Endodermal cell (in vitro differentiated cells): Measurements from ENCODE around the gene KCNC4. TPM values are rescaled to one million over a fixed set of nuclear protein-coding genes. Genes with fewer than 3 reads are reported as not detected.

Experiments
- DNase-seq: peaks from one replicate; pipeline ENCODE4 v3.0.0-alpha.2; 2017
- H3K27ac ChIP-seq: 2 replicates; pipeline ENCODE4 v1.5.1; 2013; ENCODE audit warnings: mild to moderate bottlenecking, low read depth, low read length, moderate library complexity
- H3K27me3 ChIP-seq: 2 replicates; pipeline ENCODE4 v1.6.1; 2013; ENCODE audit warnings: mild to moderate bottlenecking, low read length, moderate library complexity; ENCODE audit not compliant: insufficient read depth, control insufficient read depth, poor library complexity, severe bottlenecking
- H3K36me3 ChIP-seq: 2 replicates; pipeline ENCODE4 v1.7.0; 2013; ENCODE audit warnings: mild to moderate bottlenecking, low read length, moderate library complexity; ENCODE audit not compliant: control insufficient read depth, insufficient read depth
- H3K4me1 ChIP-seq: one replicate; pipeline ENCODE4 v1.7.0; 2013; ENCODE audit warnings: low read length; ENCODE audit not compliant: control insufficient read depth, insufficient read depth
- H3K4me3 ChIP-seq: 2 replicates; pipeline ENCODE4 v1.5.1; 2013; ENCODE audit warnings: mild to moderate bottlenecking, low read length, moderate library complexity
- H3K9ac ChIP-seq: 2 replicates; pipeline ENCODE4 v1.6.1; 2013; ENCODE audit warnings: mild to moderate bottlenecking, low read length, moderate library complexity; ENCODE audit not compliant: poor library complexity, severe bottlenecking; ENCODE audit errors: extremely low read depth
- H3K9me3 ChIP-seq: 2 replicates; pipeline ENCODE4 v1.6.1; 2013; ENCODE audit warnings: mild to moderate bottlenecking, low read length, moderate library complexity; ENCODE audit not compliant: control insufficient read depth
- H3K27ac Mint-ChIP-seq: 2 replicates; pipeline ENCODE4 v1.8.0; 2020; ENCODE audit warnings: mixed read lengths
- H3K27me3 Mint-ChIP-seq: 2 replicates; pipeline ENCODE4 v1.8.0; 2021; ENCODE audit warnings: mild to moderate bottlenecking, mixed read lengths; ENCODE audit not compliant: insufficient read depth
- H3K36me3 Mint-ChIP-seq: 2 replicates; pipeline ENCODE4 v1.8.0; 2020; ENCODE audit warnings: low read depth, mixed read lengths
- H3K4me1 Mint-ChIP-seq: 2 replicates; pipeline ENCODE4 v1.8.0; 2020; ENCODE audit warnings: mixed read lengths
- H3K4me3 Mint-ChIP-seq: 2 replicates; pipeline ENCODE4 v1.8.0; 2020; ENCODE audit warnings: mild to moderate bottlenecking, moderate library complexity, mixed read lengths
- H3K9me3 Mint-ChIP-seq: 2 replicates; pipeline ENCODE4 v1.8.0; 2020; ENCODE audit warnings: mild to moderate bottlenecking, mixed read lengths
- CTCF ChIP-seq: fragments of 200-600 bp; sonication (generic); conservative IDR thresholded peaks from 2 replicates; pipeline ENCODE4 v1.5.0; 2021; ENCODE audit warnings: antibody characterized with exemption, mild to moderate bottlenecking
- WGBS, 2 experiments: methylation state at CpG; one replicate each; pipeline versions ENCODE4 v1.1.5 to v1.1.7; 2013; ENCODE audit warnings: missing lambda C conversion rate in 2 of 2, mixed read lengths in 1 of 2; ENCODE audit not compliant: insufficient coverage in 1 of 2, insufficient read length in 1 of 2; 5-methylcytosine and 5-hydroxymethylcytosine counted together
- long read RNA-seq, 4 experiments: library from polyadenylated mRNA in 2 of 4; library from RNA in 1 of 4; library from capped mRNA in 1 of 4; stranded (forward) in 3 of 4; unstranded in 1 of 4; transcript quantifications; one replicate each; pipeline ENCODE4 v2.0.0, GENCODE V29; 2020 to 2021; ENCODE audit warnings: inconsistent platforms in 1 of 4
- polyA plus RNA-seq, 2 experiments: library from polyadenylated mRNA; stranded (reverse); fragments of 50-300 nt; gene quantifications; one replicate each; pipeline ENCODE4 v1.2.3, GENCODE V29; 2013
- total RNA-seq, 2 donors: library from RNA; stranded (reverse); fragmentation: NEBNext Ultra II Directional in 1 of 2; extraction: Animal tissue kit (Norgen Biotek cat#: 25700) in 1 of 2; gene quantifications; 2 replicates in 1 of 2; 3 replicates in 1 of 2; pipeline ENCODE4 v1.2.1, GENCODE V29; 2021

The KCNC4 gene
- total RNA-seq = 10 to 100 TPM in 1 of 2 donors, 1 to 10 TPM in 1; 7.6 to 10.2 TPM
- polyA plus RNA-seq (2013, experiment 1 of 2) = 5.3 TPM
- 4.8 TPM for polyA plus RNA-seq (2013, experiment 2 of 2)
- long read RNA-seq, experiment 1 = 0 reads
- long read RNA-seq, experiment 2, full-length matches to known transcripts = 7 of 14 reads
- long read RNA-seq, experiment 2, partial matches to known transcripts = 4 of 14 reads
- long read RNA-seq, experiment 2, other reads (novel, unspliced or antisense) = 3 of 14 reads
- long read RNA-seq, experiment 3, full-length matches to known transcripts = 1 of 2 reads
- long read RNA-seq, experiment 3, partial matches to known transcripts = 0 of 2 reads
- long read RNA-seq, experiment 3, other reads (novel, unspliced or antisense) = 1 of 2 reads
- long read RNA-seq, experiment 4 = 0 reads

GRCh38 chr1:110209715-110210603, at the start of gene KCNC4:
TSS of gene KCNC4 (plus strand) at chr1:110210314. CDS start at chr1:110211500, 1,186 bp downstream.
- H3K27ac ChIP-seq = peak within 1 kb of the TSS; percentile 12
- 2 to 3% methylated on average over 12 to 103 of the region's 103 CpGs for WGBS, 2 experiments
- no peaks in the 10 kb centered on the region for H3K36me3 ChIP-seq
- H3K27ac Mint-ChIP-seq = peak within 1 kb of the TSS; percentile 82
- H3K4me1 ChIP-seq = peaks cover 4% of the 10 kb centered on the region
- peak within 1 kb of the TSS; percentile 76 for H3K4me3 Mint-ChIP-seq
- DNase-seq = peak; percentile 95
- no peak within 1 kb of the TSS for H3K9ac ChIP-seq
- peaks cover 43% of the 10 kb centered on the region for H3K27me3 ChIP-seq
- no peaks in the 10 kb centered on the region for H3K36me3 Mint-ChIP-seq
- H3K27me3 Mint-ChIP-seq = peaks cover 47% of the 10 kb centered on the region
- no peaks in the 10 kb centered on the region for H3K9me3 ChIP-seq
- H3K4me3 ChIP-seq = peak within 1 kb of the TSS; percentile 69
- H3K9me3 Mint-ChIP-seq = no peaks in the 10 kb centered on the region
- peaks cover 28% of the 10 kb centered on the region for H3K4me1 Mint-ChIP-seq
- TF ChIP-seq CTCF = no peak

GRCh38 chr1:110160538-110161100, 49.5 kb upstream of the KCNC4 start:
- Histone ChIP-seq H3K4me1 (no peaks in the 10 kb centered on the region), H3K36me3 (no peaks in the 10 kb centered on the region), H3K9me3 (no peaks in the 10 kb centered on the region), H3K27ac (no peak overlapping the region), H3K9ac (no peak overlapping the region), H3K4me3 (no peak overlapping the region), H3K27me3 (peaks cover 31% of the 10 kb centered on the region)
- no peaks in the 10 kb centered on the region for H3K36me3 Mint-ChIP-seq
- no peak for DNase-seq
- WGBS, 2 experiments = 78 to 94% methylated on average over 8 to 10 of the region's 10 CpGs
- no peak for TF ChIP-seq CTCF
- H3K27ac Mint-ChIP-seq = no peak overlapping the region
- no peak overlapping the region for H3K4me3 Mint-ChIP-seq
- H3K27me3 Mint-ChIP-seq = peaks cover 32% of the 10 kb centered on the region
- no peaks in the 10 kb centered on the region for H3K4me1 Mint-ChIP-seq
- no peaks in the 10 kb centered on the region for H3K9me3 Mint-ChIP-seq

GRCh38 chr1:110161165-110161564, 48.9 kb upstream of the KCNC4 start:
- H3K27me3 Mint-ChIP-seq = peaks cover 27% of the 10 kb centered on the region
- H3K27ac ChIP-seq = no peak overlapping the region
- no peak overlapping the region for H3K4me3 Mint-ChIP-seq
- H3K4me3 ChIP-seq = no peak overlapping the region
- no peaks in the 10 kb centered on the region for H3K4me1 ChIP-seq
- DNase-seq = no peak
- H3K36me3 Mint-ChIP-seq = no peaks in the 10 kb centered on the region
- H3K36me3 ChIP-seq = no peaks in the 10 kb centered on the region
- no peaks in the 10 kb centered on the region for H3K9me3 Mint-ChIP-seq
- H3K4me1 Mint-ChIP-seq = no peaks in the 10 kb centered on the region
- no peak overlapping the region for H3K9ac ChIP-seq
- H3K27ac Mint-ChIP-seq = no peak overlapping the region
- H3K9me3 ChIP-seq = no peaks in the 10 kb centered on the region
- peaks cover 26% of the 10 kb centered on the region for H3K27me3 ChIP-seq
- no peak for TF ChIP-seq CTCF
- WGBS, 2 experiments = 86 to 92% methylated on average over 1 to 3 of the region's 3 CpGs
